Activated effector memory CD4-positive, alpha-beta T cell treated with anti-CD3 and anti-CD28 coated beads, Interleukin-2, amount 50 U/mL, for 16 hours (primary cell): ENCODE data around the gene LRMDA.

ENCODE experiments used
- DNase-seq: peaks from one replicate; pipeline ENCODE4 v3.0.0-alpha.2; 2020

Gene LRMDA

DNA sequence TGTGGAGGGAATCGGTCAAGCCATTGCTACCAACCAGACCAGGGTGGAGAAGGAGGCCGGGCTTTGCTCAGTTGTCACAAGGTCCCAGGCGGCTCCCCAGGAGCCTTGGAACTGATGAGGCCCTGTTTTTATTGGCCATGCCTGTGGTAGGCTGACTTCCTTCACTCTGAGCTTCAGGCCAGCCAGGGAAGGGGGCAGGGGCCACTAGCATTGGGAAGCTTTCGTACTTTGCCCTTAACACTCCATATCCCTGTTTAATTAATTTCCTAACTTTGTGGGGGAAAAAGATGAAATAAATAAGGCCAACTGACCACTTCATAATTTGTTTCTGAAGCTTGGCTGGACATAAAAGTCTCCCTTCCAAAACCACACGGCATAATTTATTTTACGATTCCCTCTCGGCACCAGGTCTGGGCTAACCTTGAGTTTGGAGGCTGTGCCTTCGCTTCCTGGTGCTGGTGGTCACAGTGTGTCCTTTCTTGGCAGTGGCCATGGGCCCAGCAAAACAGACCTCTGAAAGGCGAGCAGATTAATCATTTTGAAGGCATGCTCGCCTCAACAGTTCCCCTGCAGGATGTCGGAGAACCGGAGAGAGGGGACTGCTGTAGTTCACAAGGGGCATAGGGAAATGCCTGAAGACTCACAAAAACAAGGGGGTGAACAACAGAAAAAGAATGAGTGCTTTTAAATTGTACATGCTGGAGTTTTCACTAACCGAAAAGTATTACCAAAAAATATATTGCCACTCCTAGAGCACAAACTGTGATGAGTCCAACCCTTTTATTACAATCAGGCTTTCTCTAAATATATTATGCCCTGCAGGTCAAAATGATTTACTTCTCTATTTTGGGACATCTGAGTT, 966.0 kb downstream of the LRMDA start:
- no peak for DNase-seq

DNA sequence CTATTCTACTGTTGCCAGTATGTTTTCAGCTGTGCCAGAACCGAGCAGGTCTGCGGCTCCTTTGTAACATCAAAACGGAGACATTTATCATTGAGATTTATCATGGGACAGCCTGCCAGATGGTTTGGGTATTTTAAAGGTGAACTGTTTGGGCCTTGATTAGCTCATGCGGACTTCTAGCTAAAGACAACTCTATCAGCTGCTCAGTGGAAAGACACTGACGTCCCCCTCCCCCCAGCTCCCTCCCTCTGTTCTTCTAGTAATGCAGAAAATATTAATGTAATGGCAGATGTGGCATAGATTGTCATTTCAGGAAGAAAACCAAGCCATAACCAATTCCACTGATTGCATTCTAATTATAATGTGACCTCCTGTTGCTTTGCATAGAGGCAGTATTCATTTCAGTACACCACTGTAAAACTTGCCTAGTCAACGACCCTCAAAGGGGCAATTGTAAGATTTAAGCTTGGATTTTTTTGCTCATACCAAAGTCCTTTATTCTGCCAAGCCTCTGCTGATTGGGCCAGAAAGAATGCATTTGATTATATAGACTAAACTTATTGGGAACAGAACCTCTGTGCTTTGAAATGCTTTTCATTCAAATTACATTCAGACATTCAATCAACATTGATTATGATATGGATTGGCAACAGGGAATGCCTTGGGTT, 966.8 kb downstream of the LRMDA start:
- DNase-seq, result no peak

DNA sequence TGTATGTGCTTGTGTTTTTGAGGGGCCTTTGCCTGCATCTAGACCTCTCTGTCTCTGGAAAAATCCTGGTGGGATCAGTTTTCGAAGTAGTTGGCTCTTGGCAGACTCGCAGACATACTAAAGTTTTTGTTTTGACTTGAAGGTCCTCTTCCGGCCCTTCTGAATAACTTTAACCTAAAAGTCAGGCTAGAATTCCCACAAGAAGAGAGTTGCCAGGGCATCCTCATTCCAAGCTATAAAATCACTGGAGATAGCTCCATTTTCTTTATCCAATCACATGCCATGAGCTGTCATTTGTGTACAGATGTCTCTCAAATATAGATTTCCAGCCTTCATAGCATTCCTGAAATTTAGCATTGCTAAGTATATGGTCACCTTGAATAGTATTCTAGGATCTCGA, 967.8 kb downstream of the LRMDA start:
- DNase-seq, result no peak

DNA sequence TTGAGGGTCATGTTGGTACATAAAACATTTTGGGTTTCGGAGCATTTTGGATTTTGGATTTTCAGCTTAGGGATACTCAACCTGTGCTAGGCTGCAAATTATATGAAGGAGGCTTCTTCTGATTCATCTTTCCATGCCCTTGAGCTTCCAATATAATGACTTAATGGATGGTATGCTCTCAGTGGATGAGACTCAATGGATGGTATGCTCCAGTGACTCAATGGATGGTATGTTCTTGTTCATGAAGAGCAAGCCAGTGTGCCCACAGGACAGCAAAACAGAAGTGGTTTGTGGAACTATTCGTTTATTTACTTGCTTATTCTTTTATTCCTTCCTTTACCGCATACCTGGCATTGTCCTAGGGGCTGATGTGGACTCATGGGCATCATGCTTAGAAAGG, 969.6 kb downstream of the LRMDA start:
- no peak for DNase-seq

DNA sequence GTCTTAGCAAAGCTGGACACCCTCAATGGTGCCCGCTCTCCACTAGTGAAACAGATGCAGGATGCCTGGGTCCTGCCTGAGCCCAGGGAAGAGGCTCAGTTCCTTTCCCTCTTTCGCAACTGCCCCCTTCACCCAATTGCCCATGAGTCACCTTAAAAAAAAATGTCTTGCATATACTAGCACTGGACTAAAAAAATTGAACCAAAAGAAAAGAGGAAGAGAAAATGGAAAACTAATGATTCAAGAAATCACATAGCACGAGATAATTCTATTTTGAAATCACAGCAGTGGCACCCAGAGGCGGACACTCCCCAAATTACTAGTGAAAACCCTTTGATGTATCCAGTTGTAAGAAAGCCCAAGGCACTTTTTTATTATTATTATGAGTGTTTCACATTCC, 972.5 kb downstream of the LRMDA start:
- DNase-seq, result no peak

DNA sequence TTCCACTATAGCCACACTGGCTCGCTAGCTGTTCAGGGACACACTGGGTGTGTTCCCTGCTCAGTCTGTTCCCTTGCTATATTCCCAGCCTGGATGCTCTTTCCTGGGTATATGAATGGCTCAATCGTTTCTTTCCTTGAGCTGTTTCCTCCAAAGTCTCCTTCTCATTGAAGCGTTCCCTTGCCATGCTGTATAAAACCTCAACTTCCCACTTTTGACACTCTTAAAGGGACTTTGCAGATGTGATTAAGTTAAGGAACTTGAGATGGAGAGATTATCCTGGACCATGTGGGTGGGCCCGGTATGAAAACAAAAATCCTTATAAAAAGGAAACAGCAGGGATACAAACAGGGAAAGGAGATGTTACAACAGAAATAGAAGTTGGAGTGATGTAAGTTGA, 973.1 kb downstream of the LRMDA start:
- DNase-seq, result no peak

DNA sequence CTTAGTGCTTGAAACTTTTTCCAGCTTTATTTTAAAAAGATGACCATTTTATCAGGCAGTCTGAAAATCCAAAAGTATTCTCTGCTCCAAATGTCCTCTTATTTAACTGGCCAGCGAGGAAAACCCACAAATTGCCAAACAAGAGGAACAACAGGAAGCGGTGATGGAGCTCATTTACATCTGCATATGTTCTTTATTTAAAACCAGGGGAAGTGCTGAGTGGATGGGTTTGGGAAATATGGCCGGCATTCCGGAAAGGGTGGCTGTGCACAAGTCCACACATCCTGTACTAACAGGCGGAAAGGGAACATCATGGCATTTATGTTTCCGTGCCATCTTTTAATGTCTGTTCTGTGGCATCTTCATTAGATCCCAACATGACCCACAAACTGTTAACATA, 974.5 kb downstream of the LRMDA start:
- no peak for DNase-seq

DNA sequence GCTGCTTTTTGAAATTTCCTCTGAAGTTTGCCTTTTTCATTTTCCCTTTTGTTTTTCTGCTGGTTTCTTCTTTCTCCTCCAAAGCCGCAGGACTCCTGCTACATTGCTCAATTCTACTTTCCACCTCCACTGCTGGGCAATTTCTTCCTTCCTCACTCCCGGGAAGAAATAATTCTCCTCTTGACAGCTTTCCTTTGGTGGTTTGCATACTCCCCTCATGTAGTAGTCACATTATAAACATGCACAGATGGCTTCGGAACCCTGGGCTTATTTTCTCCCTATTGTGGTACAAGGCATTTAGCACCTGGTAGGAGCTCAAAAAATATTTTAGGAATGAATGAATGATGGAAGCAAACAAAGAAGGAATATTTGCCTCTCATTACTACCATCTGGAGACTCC, 977.2 kb downstream of the LRMDA start:
- DNase-seq, result no peak

DNA sequence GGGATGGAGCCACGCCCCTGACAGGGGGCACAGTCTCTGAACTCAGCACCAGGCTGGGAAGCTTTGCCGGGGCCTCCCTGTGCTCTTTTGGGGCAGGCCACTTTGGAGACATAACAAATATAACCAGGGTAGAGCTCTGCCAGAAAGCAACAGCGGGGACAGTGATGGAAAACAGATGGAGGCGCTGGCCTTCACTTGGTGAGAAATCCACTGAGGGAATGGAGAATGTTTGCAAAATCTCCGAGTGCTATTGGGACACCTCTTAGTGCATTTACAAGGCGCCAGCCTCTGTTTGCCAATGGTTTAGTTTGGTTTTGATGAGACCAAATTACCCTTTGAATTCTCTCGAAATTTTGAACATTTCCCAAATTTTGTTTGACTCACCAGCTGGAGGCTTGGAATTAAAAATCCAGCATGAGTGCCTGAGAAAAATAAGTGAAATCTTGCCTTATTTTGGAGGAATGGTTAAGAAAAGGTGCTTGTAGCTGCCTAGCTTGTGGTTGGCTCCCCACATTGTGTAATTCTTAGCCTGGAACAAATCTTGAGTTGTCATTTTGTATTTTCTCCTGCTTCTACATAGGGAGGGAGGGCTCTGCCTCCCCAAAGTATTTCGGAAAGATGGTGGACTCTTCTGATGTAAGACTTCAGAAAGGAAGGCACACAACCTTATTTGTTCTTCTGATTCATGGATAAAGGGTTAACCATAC, 980.5 kb downstream of the LRMDA start:
- DNase-seq, result no peak

DNA sequence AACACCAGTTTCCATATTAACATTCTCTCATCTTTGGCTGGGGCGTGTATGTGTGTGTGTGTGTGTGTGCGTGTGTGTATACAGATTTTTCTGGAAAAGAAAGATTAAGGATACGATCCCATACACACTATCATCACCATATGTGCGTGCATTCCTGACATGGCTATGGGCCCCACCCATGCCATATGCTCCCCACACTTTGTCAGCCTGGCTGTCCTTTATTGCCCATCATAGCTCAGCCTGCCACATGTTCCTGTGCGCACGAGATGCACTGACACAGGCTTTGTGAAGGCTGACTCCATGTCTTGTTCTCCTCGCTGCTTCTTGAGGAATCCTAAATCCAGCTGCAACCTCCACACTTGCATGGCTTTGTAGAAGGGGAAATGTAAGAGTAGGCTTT, 984.1 kb downstream of the LRMDA start:
- no peak for DNase-seq

DNA sequence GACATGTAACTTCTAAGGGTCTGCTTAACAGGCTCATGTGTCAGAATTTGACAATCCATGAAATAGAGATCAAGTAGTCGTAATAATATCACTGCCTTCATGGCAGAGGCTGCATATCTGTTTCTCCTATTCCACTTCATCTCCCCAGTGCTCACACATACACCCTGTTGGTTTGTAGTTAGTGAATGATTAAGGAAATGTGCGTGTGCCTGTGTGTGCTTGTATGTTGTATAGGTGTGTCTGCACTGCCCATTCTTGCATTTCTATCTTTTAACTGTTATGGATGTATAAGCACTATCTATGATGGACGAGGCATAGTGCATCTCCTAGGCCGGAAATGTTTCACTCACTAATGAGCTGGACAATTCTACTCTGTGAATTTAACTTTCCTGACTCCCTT, 985.2 kb downstream of the LRMDA start:
- DNase-seq, result no peak

DNA sequence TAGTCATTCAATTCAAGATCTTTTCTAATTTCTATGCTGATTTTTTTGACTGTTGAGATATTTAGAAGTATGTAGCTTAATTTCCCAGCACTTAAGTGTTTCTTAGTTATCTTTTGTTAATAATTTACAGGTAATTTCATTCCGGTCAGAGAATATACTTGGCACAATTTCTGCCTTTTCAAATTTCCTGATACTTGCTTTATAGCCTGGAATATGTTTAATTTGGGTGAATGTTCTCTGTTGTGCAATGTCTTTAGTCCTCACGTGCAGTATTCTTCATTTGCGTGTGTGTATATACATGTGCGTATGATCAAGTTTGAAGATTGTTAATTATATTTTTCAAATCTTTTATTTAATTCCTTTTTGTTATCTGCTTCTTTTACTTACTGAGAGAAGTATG, 989.3 kb downstream of the LRMDA start:
- DNase-seq, result no peak

DNA sequence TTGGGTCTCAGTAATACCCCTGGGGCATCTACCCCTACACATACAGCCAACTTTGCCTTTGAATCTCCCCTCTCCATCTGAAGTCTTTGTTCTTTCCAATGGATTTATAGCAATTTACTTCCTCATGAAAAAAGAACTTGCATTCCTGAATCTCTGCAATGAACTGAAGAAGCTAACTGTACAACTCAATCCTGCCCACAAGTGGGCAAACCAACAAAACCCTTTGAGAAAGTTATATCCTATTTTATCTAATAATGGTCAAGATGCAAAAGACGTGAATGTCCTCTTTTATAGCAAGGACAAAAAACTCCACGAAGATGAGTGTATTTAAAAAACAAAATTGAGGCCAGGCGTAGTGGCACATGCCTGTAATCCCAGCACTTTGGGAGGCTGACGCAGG, 991.3 kb downstream of the LRMDA start:
- no peak for DNase-seq

DNA sequence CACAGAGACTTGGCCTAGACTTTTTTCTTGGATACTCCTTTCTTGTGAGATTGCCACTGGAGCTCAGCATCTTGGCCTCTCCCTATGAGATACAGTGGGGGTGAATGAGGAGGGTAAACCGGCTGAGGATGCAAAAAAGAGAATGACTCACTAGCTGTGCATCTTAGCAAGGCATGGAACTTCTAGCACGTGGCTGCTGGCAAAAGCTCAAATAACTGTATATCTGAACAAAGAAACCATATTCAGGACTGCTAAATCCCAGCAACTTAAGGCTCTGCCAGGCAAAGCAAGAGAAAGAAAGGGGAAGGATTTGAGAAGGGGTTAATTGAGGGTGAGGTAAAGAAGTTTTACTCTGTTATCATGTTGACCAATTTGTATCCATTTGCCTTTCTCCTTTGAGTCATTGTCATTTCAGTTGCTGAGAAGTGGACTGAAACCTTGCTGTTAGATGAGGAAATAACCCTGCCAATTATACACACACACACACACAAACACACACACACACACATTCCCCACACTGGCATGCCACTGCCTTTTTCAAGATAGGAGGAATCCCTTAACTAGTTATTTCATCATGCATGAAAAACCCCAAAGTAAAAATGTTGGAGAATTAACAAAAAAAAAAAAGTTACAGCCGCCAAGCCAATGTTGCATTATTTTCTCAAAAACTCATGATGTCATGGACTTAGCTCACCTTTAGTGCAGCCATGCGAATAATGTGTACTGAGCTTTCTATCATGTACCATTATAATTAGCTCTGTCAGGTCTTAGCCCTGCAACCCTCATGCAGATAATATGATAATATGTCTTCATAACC, 997.3 kb downstream of the LRMDA start:
- DNase-seq, result no peak

DNA sequence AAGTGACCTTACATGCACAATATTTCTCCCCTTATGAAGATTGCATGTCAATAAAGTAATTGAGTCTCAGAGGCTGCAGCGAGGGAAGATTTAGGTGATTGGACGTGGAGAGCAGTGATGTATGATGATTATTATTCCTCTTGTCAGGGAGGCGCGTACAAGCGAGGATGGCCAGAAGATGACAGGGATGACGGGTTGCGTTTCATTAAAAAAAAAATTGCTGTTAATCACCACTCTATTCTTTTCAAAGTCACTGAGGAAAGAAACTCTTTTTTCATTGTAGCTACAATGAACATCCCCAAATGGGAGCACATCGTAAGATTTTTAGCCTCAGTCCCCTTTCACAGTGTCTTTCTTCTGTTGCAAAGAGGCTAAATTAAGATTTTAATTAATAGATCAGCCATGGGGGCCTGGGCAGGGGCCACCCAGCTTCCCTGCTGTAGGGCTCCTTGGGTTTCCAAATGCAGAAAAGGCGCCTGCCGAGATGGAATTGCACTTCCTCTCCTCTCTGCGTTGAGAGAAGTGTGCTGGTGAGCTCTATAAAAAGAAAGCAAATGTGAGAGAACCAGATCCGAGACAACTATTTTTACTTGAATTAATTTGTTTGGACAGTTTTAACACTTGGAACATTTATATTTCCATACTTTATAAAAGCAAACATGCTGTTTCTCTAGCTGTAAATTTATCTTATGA, 998.1 kb downstream of the LRMDA start:
- DNase-seq, result no peak

DNA sequence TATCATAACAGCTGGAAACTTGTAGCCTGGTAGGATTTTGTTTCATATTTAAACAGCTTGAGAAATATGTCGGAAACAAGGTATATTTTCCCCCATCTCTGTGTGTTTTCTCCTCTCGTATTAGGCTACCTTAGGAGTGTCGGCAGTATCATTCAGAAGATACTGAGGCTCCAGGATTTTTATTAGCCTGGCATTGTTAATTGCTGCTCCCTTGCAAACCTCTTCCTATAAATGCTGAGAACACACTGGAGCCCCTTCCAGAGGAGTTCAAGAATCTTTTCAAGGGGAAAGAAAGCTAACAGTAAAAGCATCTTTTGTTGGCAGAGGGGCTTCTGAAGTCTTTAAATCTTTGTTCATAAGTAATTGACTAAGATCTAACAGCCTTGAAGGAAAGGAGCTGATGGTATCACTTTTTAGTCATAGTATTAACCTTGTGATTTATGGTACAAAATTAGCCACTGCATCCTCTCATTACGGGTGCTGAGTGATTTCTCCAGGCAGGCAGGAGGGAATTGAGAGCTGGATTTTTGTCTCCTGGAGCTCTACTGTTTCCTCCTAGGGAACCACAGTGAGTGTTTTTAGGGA, 998.7 kb downstream of the LRMDA start:
- no peak for DNase-seq

DNA sequence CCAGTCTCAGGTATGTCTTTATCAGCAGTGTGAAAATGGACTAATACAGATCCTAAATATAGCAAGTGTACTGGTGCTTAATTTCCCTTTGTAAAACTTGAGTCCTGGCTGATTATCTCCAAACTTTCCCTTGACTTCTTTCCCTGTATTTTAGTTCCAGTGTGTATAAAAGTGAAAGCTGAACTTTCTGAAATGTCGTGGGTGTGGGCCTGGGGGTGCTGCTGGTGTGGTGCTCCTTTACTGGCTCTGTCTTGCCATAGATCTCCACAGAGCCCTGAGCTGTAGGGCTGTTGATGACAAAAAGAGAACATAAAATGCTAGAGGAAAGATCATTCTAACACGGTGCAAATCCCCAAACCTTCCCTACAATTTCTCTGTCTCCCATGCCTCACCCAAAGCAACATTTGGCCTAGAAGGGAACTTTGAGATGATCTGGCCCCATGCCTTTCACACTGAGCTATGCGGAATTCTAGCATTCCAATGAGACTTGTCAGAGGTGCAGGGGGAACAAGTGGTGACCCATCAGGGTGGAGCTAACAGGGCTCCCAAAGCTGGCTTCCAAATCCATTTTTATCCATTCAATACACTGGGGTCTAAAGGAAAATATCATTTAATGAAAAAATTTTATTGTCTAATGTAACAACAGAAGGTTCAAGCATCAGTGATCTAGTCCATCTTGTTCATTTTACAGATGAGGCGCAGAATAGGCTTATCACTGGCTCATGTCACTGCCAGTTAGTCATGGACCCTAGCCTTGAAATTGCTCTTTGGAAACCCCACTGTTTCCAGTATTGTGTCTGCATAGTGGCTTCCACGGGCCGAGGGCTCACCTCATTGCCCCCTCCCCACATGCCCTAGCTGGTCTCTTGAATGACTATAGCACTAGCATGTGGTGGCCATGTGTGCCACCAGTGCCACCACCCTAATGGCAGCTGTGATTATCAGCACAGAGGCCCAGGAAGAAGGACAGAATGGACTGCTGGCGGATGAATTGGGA, 1000.9 kb downstream of the LRMDA start:
- no peak for DNase-seq

DNA sequence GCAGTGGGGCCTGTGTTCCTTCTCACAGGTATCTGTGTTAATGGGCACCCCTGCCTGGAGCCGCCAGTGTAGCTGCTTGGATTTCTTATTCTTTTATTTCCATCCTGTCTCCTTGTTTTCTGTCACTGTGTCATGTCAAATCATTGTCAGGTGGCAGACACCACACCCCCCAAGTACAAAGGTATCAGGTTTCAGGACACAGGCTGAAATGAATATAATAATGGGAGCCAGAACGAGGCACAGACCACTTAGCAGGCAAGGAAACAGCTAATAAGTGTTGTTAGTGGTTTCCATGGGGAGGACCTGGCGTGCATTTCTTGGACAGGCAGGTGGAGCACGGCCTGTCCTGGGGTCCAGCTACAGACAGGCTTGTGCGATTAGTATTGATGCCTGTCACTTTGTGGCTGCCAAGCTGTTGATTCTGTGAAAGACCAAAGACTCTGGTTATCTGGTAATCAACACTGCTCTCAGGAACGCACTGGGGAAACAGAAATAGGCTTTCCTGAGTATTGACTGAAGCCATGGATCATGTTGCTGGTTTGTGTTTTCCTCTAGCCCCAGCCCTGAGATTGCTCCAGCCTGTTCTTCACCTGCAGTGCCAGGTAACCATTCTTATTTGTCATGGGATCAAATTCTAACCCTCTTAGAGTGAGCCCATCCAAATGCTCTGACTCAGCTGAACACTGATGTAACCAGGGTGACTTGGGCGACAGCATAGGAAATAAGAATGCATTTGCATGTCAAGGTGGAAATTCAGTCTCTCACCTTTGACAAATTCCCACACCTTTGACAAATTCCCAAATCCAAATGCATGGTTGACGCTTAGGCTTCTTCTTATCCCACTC, 1002.0 kb downstream of the LRMDA start:
- DNase-seq, result no peak

DNA sequence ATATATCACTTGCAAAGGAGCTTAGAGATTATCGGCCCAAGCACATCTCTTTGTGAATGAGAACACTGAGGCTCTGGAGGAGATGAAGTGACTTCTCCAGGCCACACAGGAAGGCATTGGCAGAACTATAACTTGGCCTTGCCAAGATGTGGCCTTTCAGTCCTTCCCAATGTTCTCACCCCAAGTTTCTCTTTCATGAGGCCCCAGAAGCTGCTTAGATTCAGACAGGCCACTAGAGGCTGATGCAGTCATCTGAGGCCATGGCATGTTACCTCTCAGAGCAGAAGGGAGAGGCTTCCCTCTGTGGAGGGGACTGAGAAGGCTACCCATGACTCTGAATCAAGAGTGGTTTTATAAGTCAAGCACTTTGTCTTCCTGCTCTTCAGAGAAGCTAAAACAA, 1003.7 kb downstream of the LRMDA start:
- DNase-seq, result no peak

DNA sequence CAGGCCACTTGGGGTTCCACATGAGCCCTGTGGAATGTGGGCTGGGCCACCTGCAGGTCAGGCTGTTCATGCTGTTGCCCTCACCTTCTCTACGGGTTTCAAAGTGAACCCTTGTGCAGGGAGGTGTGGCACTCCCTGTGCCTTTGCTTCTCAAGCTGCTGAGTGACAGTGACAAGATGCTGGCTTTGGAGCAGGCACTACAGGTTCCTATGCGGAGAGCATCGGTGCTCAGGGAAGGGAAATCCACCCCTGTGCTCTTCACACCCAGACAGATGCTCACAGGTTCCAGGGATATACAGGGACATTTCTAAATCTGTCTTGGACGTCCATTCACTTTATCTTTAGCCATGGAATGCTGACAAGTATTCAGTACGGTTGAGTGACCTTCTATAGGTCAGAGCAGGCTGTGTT, 1005.0 kb downstream of the LRMDA start:
- no peak for DNase-seq
